RWPE1 (cell line): ENCODE results near the gene SDCBP2.

Experiments
- CTCF ChIA-PET: fragments of 350-600 bp; sonication (Branson Sonifier 250); formaldehyde crosslinking; extraction: SDS; loops from one replicate; lab custom pipeline; 2021; lab: Yijun Ruan, JAX
- POLR2A ChIA-PET: fragments of 400-600 bp; formaldehyde crosslinking; extraction: SDS; loops from one replicate; lab custom pipeline; 2020; ENCODE audit warnings: antibody characterized with exemption; ENCODE audit not compliant: low non-redundant PET; lab: Yijun Ruan, JAX
- DNase-seq: peaks from one replicate; pipeline ENCODE4 v3.0.0; 2012; ENCODE audit warnings: low spot score
- H3K27ac ChIP-seq: fragments of 450-650 bp; 2 replicates; pipeline ENCODE4 v1.5.1; 2017
- TF ChIP-seq, protein P1 (sequence below): fragments of 450-650 bp; conservative IDR thresholded peaks from 2 replicates; pipeline ENCODE4 v1.5.1; 2017; ENCODE audit warnings: low read depth, mild to moderate bottlenecking

The SDCBP2 gene

DNA sequence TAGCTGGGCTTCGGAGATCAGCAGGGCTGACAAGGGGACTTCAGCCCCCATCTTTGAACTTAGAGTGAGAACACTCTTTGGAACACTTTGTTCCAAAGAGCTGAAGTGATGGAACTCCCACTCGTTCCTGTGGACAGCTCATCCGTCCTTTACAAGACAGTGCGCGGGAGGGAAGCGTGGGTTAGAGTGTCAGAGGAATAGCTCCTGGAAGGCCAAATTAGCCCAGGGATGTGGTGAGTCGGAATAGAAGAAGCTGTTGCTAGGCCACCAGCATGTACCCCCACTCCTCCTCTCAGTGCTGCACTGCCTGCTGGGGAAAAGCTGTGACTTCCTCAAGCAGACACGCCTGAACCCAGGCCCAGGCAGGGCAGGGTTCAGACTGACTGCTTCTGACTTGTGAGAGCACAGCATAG is 1.7 kb downstream of the SDCBP2 start:
- POLR2A ChIA-PET = interaction anchor here (0.6 kb wide), 1 partner anchor 64 kb away, joined by 4 read pairs; no protein-coding TSS in a partner anchor
- H3K27ac ChIP-seq = peak overlapping the region; percentile 37
- CTCF ChIA-PET = interaction anchor here (0.6 to 1.0 kb wide), 2 partner anchors 177 to 781 kb away, joined by 3 to 5 read pairs; no protein-coding TSS in a partner anchor
- TF ChIP-seq, protein P1, sequence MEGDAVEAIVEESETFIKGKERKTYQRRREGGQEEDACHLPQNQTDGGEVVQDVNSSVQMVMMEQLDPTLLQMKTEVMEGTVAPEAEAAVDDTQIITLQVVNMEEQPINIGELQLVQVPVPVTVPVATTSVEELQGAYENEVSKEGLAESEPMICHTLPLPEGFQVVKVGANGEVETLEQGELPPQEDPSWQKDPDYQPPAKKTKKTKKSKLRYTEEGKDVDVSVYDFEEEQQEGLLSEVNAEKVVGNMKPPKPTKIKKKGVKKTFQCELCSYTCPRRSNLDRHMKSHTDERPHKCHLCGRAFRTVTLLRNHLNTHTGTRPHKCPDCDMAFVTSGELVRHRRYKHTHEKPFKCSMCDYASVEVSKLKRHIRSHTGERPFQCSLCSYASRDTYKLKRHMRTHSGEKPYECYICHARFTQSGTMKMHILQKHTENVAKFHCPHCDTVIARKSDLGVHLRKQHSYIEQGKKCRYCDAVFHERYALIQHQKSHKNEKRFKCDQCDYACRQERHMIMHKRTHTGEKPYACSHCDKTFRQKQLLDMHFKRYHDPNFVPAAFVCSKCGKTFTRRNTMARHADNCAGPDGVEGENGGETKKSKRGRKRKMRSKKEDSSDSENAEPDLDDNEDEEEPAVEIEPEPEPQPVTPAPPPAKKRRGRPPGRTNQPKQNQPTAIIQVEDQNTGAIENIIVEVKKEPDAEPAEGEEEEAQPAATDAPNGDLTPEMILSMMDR = no peak
- DNase-seq = no peak

GRCh38 chr20:1326031-1326930 is 2.7 kb downstream of the SDCBP2 start:
- H3K27ac ChIP-seq = peak overlapping the region; percentile 90
- no peak for DNase-seq
- POLR2A ChIA-PET = interaction anchor here (0.7 to 1.3 kb wide), 3 partner anchors 45 to 116 kb away, joined by 3 to 4 read pairs (median 4); no protein-coding TSS in a partner anchor
- TF ChIP-seq, protein P1 = no peak
- CTCF ChIA-PET = interaction anchor here (0.6 kb wide), 1 partner anchor 203 kb away, joined by 3 read pairs; no protein-coding TSS in a partner anchor

DNA sequence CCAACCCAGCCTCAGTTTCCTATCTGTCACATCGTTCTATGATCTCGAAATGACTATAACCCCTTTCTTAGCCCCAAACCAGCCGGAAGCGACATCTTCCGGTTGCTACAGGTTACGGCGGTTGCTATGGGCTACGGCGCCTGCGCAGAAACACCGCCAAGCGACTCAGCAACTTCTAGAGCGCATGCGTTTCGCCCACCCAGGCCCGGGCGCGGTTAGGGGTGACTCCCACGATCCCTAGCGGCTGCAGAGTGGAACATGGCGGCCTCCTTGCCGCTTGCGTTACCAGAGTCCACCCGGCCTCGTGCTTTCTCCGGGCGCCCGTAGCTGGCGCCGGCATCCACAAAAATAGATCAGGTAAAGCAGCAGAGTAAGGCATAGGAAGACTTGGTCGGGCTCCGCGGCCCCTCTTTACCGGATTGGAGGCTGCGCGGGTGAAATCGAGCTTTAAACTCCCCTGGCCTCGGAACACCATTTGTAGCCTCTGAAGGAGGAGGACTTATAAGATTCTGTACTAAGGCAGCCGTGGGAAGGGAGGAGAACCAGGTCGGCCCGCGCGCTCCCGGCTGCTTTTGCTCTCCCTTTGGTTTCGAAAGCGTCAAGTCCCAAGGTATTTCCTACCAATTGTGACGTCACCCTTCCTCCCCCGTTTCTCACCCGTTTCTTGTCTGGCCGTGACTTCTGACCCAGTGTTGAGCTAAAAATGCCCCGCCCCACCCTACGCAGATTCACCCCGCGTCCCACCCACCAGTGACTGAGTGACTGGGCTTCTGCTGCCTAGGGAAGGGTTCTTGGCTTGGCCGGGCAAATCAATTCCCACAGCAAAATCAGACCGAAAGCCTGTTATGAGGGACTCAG is 3.5 kb downstream of the SDCBP2 start:
- POLR2A ChIA-PET = interaction anchor here (0.5 to 1.3 kb wide), 5 partner anchors 9 to 115 kb away, joined by 3 to 7 read pairs (median 4); no protein-coding TSS in a partner anchor
- TF ChIP-seq, protein P1 = no peak
- CTCF ChIA-PET = interaction anchor here (0.6 kb wide), 1 partner anchor 204 kb away, joined by 3 read pairs; no protein-coding TSS in a partner anchor
- H3K27ac ChIP-seq = peak overlapping the region; percentile 90
- DNase-seq = peak; percentile 100

DNA sequence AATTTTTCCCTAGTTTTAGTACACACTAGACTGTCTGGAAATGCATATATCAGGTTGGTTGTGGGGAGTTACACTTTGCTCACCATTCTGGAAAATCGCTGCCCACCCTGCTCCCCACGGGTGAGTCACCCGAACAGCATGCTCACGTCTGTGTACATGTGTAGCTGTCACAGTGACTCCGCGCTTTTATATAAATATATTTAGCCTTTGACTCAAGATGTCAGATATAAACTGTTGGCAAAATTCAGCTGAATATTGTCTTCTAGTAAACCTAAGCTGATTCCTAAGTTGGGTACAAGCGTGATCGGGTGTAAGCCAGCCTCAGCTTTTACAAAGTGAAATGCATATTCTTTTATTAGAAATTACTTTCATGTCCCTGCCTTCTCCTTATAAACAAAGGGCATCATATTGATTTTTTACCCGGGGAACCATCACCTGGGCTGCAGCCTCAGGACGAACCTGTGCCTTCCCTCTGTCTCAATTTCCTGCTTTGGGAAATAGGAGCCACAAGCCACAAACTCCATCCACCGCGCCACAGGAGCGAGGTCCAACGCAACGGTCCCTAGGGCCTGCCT is 4.3 kb downstream of the SDCBP2 start:
- CTCF ChIA-PET = no interaction called here
- DNase-seq = no peak

GRCh38 chr20:1323830-1324597 is 4.9 kb downstream of the SDCBP2 start:
- H3K27ac ChIP-seq = peak overlapping the region; percentile 90; the same call in 1 of the 2 replicates
- no peak for DNase-seq
- POLR2A ChIA-PET = no interaction called here
- TF ChIP-seq, protein P1 = no peak
- CTCF ChIA-PET = no interaction called here

More for the DNA sequence above, 4.3 kb downstream of the SDCBP2 start:
- TF ChIP-seq, protein P1 = no peak
- POLR2A ChIA-PET = interaction anchor here (0.5 to 0.9 kb wide), 3 partner anchors 10 to 47 kb away, joined by 3 to 7 read pairs (median 3); no protein-coding TSS in a partner anchor
- peak overlapping the region; percentile 90 for H3K27ac ChIP-seq
